ENCODE data around the gene SHOX. TPM values are rescaled to one million over a fixed set of nuclear protein-coding genes. Genes with fewer than 3 reads are reported as not detected.

The SHOX gene
- total RNA-seq, 1 experiment from 2014 or later = not detected

GRCh38 chrX:633985-634958 is 3.7 kb downstream of the SHOX start:
- DNase-seq (ENCODE audit: low spot score) = no peak
- in situ Hi-C loops (cut with HindIII; ENCODE audit: low sequenced_read_pairs) = no loop called here

- in situ Hi-C loops (cut with HindIII; ENCODE audit: low sequenced_read_pairs) = no loop called here
- no peak for DNase-seq (ENCODE audit: low spot score)
These were observed 5.0 kb downstream of the SHOX start for GRCh38 chrX:635428-636090.

DNA sequence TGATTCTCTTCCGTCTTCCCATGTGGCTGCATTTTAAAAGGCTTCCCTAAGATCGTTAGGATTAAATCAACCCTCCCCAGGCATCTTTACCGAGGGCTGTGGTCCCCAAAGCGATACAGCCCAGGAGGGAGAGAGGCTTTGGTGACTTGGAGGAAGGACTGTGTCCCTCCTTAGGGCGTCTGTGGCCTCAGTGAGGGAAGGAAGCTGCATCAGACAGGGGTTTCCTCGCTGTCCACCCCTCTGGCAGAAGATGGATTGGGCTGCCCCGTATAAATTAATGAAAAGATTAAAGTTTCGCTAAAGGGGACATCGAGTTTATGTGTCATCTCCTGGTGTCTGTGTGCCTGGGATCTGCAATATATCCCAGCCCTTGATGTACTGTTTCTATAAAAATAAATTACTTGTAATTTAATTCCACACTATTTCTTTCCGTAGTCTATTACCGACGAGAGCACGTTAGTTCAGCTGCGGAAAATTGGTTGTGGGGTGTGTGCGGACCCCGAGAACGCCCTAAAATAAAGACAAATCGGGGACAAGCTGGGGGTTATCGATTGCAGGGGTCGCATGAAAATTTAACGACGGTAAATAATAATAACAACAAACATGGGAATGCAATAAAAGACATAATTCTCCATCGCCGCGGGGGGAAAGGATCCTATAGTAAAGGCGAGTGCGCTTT is 6.5 kb downstream of the SHOX start:
- in situ Hi-C loops (cut with HindIII; ENCODE audit: low sequenced_read_pairs) = no loop called here
- DNase-seq (ENCODE audit: low spot score) = no peak

DNA sequence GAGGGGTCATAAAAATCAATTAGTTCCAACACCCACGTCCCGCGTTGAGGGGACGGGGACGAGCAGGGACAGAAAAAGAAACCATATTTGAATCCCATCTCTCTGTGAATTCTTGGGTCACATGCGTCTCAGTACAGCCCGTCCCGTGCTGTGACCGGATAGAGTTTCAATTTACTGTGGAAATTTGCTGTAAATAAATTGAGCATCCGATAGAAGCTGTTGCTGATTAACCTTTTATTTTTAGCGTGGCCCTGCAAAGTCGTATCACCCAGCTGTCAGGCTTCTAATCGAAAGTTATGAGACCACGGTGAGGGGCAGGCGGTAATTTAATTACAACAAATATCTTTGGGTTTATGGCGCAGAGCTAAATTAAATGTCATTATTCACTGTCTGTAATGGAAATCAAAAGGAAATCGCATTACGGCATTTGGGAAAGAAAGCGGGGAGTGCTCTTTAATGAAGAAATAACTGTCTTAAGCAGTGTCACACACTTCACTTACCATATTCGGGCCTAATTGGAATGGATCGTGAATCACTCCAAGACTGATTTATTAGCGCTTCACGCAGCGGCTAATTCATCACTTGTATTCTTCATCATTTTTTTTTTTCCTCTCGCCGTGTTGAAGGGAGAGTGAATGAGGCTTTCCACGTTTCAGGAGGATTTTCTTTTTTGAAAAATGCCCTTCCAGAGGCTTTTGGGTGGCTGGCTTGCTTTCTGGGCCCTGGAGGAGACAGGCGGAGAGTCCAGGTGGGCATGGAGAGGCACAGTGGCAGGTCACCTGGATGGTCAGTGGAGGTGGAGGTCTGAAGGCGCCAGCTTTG is 7.3 kb downstream of the SHOX start:
- no peak for DNase-seq (ENCODE audit: low spot score)
- in situ Hi-C loops (cut with HindIII; ENCODE audit: low sequenced_read_pairs) = no loop called here

DNA sequence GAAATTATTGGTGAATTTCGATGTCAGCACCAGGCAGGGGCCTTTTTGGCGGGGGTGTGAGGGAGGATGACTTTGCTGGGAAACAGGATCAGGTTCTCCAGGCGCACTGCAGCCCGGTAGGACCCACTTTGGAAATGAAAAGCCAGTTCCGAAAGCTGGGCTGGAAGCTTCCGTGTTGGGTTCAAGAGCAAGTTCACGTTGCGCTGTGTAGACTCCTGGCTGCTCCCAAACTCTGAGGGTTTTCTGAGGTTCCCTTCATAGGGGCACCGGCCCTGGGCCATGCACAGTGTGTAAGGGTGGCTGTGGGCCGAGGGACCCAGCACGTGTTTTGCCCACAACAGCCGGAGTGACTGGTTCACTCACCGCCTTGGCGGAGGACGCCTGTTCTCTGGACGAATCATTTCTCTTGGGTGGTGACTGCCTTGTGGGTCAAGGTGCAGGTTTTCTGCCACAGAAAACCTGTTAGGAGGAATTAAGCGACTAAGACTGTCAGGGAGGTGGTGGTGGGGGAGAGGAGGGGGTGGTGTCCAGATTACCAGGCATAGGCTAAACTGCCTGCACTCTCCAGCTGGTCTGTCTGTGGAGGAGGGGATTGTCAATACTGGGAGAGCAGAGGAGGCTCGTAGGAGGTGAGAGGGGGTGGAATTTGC is 8.0 kb downstream of the SHOX start:
- no peak for DNase-seq (ENCODE audit: low spot score)
- in situ Hi-C loops (cut with HindIII; ENCODE audit: low sequenced_read_pairs) = no loop called here

DNA sequence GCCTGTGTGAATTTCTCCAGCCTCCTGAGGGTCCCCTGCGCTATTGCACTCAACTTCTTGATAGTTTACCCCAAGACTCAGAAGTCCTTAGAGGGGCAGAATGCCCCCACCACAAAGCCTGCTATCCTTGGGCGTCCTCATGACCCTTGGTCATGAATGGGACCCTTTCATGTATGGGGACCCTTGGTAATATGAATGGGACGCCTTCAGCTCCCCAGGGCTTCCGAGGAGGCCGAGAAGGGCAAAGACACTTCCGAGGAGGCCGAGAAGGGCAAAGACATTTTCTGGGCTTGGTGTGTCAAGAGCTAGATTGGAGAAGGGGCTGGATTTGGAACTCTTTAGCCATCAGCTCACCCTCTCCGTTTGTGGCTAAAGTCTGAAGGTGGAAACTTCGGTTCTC is 8.6 kb downstream of the SHOX start:
- no peak for DNase-seq (ENCODE audit: low spot score)
- in situ Hi-C loops (cut with HindIII; ENCODE audit: low sequenced_read_pairs) = no loop called here

DNA sequence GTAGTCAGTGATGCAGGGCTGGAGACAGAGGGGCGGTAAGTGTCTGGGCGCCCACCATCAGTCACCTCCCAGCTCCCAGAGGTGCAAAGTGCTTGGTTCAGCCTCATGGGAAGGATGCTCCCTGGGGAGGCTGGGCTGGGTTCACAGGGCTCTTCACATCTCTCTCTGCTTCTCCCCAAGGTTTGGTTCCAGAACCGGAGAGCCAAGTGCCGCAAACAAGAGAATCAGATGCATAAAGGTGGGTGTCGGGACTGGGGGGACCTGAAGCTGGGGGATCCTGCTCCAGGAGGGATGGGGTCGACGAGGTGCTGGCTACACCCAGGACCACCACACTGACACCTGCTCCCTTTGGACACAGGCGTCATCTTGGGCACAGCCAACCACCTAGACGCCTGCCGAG is 10.1 kb downstream of the SHOX start:
- in situ Hi-C loops (cut with HindIII; ENCODE audit: low sequenced_read_pairs) = no loop called here
- DNase-seq (ENCODE audit: low spot score) = no peak

- DNase-seq (ENCODE audit: low spot score) = no peak
- in situ Hi-C loops (cut with HindIII; ENCODE audit: low sequenced_read_pairs) = no loop called here
These were observed 11.3 kb downstream of the SHOX start for GRCh38 chrX:641671-642435.

- in situ Hi-C loops (cut with HindIII; ENCODE audit: low sequenced_read_pairs) = no loop called here
These were observed 12.0 kb downstream of the SHOX start for GRCh38 chrX:642436-643240.

GRCh38 chrX:643241-643595 is 12.6 kb downstream of the SHOX start:
- in situ Hi-C loops (cut with HindIII; ENCODE audit: low sequenced_read_pairs) = no loop called here
- DNase-seq (ENCODE audit: low spot score) = no peak

More at GRCh38 chrX:642436-643240, 12.0 kb downstream of the SHOX start:
- no peak for DNase-seq (ENCODE audit: low spot score)

DNA sequence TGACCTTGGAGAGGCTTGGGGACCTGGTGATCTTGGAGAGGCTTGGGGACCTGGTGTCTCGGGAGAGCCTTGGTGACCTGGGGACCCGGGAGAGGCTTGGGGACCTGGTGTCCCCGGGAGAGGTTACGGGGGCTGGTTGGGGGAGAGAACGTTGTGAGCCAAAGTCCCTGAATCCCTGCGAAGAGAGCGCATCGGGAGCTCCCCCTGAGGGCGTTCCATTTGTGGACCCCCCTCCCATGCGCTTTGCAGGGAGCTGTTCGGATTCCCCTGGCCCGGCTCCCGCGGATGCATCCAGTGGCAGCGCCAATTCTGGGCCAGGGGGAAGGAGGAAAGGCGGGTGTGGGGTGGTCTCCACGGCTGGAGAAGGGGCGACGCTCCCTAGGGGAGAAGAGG is 13.3 kb downstream of the SHOX start:
- no peak for DNase-seq (ENCODE audit: low spot score)

DNA sequence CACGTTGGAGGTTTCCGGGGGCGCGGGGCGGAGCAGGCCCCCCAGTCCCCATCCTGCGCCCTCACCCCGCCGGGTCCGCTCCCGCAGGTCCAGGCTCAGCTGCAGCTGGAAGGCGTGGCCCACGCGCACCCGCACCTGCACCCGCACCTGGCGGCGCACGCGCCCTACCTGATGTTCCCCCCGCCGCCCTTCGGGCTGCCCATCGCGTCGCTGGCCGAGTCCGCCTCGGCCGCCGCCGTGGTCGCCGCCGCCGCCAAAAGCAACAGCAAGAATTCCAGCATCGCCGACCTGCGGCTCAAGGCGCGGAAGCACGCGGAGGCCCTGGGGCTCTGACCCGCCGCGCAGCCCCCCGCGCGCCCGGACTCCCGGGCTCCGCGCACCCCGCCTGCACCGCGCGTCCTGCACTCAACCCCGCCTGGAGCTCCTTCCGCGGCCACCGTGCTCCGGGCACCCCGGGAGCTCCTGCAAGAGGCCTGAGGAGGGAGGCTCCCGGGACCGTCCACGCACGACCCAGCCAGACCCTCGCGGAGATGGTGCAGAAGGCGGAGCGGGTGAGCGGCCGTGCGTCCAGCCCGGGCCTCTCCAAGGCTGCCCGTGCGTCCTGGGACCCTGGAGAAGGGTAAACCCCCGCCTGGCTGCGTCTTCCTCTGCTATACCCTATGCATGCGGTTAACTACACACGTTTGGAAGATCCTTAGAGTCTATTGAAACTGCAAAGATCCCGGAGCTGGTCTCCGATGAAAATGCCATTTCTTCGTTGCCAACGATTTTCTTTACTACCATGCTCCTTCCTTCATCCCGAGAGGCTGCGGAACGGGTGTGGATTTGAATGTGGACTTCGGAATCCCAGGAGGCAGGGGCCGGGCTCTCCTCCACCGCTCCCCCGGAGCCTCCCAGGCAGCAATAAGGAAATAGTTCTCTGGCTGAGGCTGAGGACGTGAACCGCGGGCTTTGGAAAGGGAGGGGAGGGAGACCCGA is 14.0 kb downstream of the SHOX start:
- in situ Hi-C loops (cut with HindIII; ENCODE audit: low sequenced_read_pairs) = no loop called here
- no peak for DNase-seq (ENCODE audit: low spot score)

More for the DNA sequence above, 13.3 kb downstream of the SHOX start:
- in situ Hi-C loops (cut with HindIII; ENCODE audit: low sequenced_read_pairs) = no loop called here

GRCh38 chrX:646228-646495 is 15.6 kb downstream of the SHOX start:
- no peak for DNase-seq (ENCODE audit: low spot score)
- in situ Hi-C loops (cut with HindIII; ENCODE audit: low sequenced_read_pairs) = no loop called here

GRCh38 chrX:646796-647195 is 16.2 kb downstream of the SHOX start:
- in situ Hi-C loops (cut with HindIII; ENCODE audit: low sequenced_read_pairs) = no loop called here
- DNase-seq (ENCODE audit: low spot score) = no peak

DNA sequence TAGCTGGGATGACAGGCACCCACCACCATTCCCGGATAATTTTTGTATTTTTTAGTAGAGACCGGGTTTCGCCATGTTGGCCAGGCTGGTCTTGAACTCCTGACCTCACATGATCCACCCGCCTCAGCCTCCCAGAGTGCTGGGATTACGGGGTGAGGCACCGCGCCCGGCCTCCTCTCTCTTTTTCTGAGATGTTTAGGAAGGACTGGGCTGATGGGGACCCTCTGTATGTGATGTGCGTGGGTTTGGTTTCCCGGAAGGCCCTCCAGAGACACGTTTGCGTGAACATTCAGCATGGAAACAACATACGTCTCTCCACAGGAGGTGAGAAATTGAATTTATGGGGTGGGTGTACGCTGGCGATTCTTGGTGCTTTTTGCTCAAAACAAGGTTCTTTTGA is 18.6 kb downstream of the SHOX start:
- in situ Hi-C loops (cut with HindIII; ENCODE audit: low sequenced_read_pairs) = no loop called here

DNA sequence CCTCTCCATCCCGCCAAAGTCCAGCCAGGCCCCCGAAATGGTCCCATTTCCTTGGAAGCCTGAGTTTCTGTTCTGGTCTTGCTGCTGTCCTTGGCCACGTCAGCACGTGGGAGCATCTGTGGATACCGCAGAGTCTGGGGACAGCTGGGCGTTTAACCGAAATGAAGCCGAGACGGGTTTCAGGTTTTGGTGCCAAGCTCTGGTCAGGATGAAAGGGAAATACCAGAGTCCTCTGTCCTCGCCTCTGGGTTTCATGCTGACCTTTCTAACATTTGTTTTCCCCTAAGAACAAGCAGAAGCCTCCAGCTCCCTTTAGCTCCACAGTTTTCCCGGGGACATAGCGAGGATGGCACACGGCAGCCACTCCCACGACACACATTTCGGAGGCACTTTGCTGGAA is 19.7 kb downstream of the SHOX start:
- no peak for DNase-seq (ENCODE audit: low spot score)
- in situ Hi-C loops (cut with HindIII; ENCODE audit: low sequenced_read_pairs) = loop anchor here (5.0 kb wide), 1 partner anchor 47 kb away; no protein-coding TSS in a partner anchor

More for the DNA sequence above, 18.6 kb downstream of the SHOX start:
- no peak for DNase-seq (ENCODE audit: low spot score)

Measured in G401 (cell line).